HG03159 (cell line): ENCODE measurements around the gene JAGN1.
"Not testable (repeated sequence)": the region's sequence is repeated elsewhere in the genome, so short reads cannot be mapped to it uniquely, and the experiment has no call there.

Experiments used
- ATAC-seq: cut with Tn5 transposase; IDR thresholded peaks from one replicate; pipeline ENCODE4 v1.9.1; 2021; ENCODE audit warnings: mild to moderate bottlenecking, moderate library complexity; ENCODE audit not compliant: unreplicated experiment

Gene JAGN1

GRCh38 chr3:9866639-9867038, 23.8 kb upstream of the JAGN1 start:
- no peak for ATAC-seq

GRCh38 chr3:9867106-9867505, 23.3 kb upstream of the JAGN1 start:
- no peak for ATAC-seq

- no peak for ATAC-seq
Observed at GRCh38 chr3:9869955-9870354, 20.5 kb upstream of the JAGN1 start.

GRCh38 chr3:9870978-9871377, 19.4 kb upstream of the JAGN1 start:
- no peak for ATAC-seq

GRCh38 chr3:9872067-9872466, 18.3 kb upstream of the JAGN1 start:
- not testable (repeated sequence) for ATAC-seq

- no peak for ATAC-seq
Observed at GRCh38 chr3:9875448-9875847, 15.0 kb upstream of the JAGN1 start.

GRCh38 chr3:9876255-9876654, 14.2 kb upstream of the JAGN1 start:
- ATAC-seq, result not testable (repeated sequence)

- ATAC-seq, result no peak
Observed at GRCh38 chr3:9876991-9877390, 13.4 kb upstream of the JAGN1 start.

GRCh38 chr3:9878700-9879099, 11.7 kb upstream of the JAGN1 start:
- ATAC-seq, result no peak

- ATAC-seq, result no peak
Observed at GRCh38 chr3:9879830-9880549, 10.4 kb upstream of the JAGN1 start, which contains the start of gene CIDEC. TSS of gene CIDEC (minus strand) at chr3:9880253. CDS start at chr3:9878486, 1,767 bp downstream.

- no peak for ATAC-seq
Observed at GRCh38 chr3:9881441-9881840, 9.0 kb upstream of the JAGN1 start.

GRCh38 chr3:9883706-9884554, 6.5 kb upstream of the JAGN1 start:
- ATAC-seq, result no peak

- ATAC-seq, result no peak
Observed at GRCh38 chr3:9884555-9885165, 5.8 kb upstream of the JAGN1 start.

- no peak for ATAC-seq
Observed at GRCh38 chr3:9886328-9886727, 4.1 kb upstream of the JAGN1 start.

- no peak for ATAC-seq
Observed at GRCh38 chr3:9887480-9887879, 2.9 kb upstream of the JAGN1 start.

- ATAC-seq, result no peak
Observed at GRCh38 chr3:9888540-9888939, 1.9 kb upstream of the JAGN1 start.

GRCh38 chr3:9889405-9889804, 1.0 kb upstream of the JAGN1 start:
- ATAC-seq, result no peak

GRCh38 chr3:9891072-9891622, 737 bp downstream of the JAGN1 start:
- no peak for ATAC-seq

- ATAC-seq, result no peak
Observed at GRCh38 chr3:9893739-9894138, 3.3 kb downstream of the JAGN1 start.

- not testable (repeated sequence) for ATAC-seq
Observed at GRCh38 chr3:9895715-9896114, 5.3 kb downstream of the JAGN1 start.

GRCh38 chr3:9896755-9897407, 6.5 kb downstream of the JAGN1 start:
- not testable (repeated sequence) for ATAC-seq
